HUES64 (cell line): ENCODE measurements around the gene CRIP1.

Experiments
- H3K27ac ChIP-seq: 2 replicates; pipeline ENCODE4 v1.7.0; 2013; ENCODE audit warnings: low read depth, low read length, inconsistent platforms
- H3K27me3 ChIP-seq: 2 replicates; pipeline ENCODE4 v1.6.1; 2013; ENCODE audit warnings: mild to moderate bottlenecking, low read length; ENCODE audit not compliant: insufficient read depth
- H3K36me3 ChIP-seq: 2 replicates; pipeline ENCODE4 v1.6.1; 2013; ENCODE audit warnings: mild to moderate bottlenecking, low read length; ENCODE audit not compliant: insufficient read depth
- H3K4me1 ChIP-seq: 2 replicates; pipeline ENCODE4 v1.6.1; 2013; ENCODE audit warnings: mild to moderate bottlenecking, low read length, moderate library complexity; ENCODE audit not compliant: insufficient read depth
- H3K4me3 ChIP-seq: 2 replicates; pipeline ENCODE4 v1.5.1; 2013; ENCODE audit warnings: mild to moderate bottlenecking, low read length, moderate library complexity
- H3K9ac ChIP-seq: 2 replicates; pipeline ENCODE4 v1.6.1; 2013; ENCODE audit warnings: mild to moderate bottlenecking, low read depth, low read length
- H3K9me3 ChIP-seq: 2 replicates; pipeline ENCODE4 v1.6.1; 2013; ENCODE audit warnings: low read depth, low read length; ENCODE audit not compliant: insufficient read depth
- WGBS: fragments of 150-250, 120-280 bp; methylation state at CpG from one replicate; pipeline ENCODE4 v1.1.7; 2013; ENCODE audit warnings: missing lambda C conversion rate; 5-methylcytosine and 5-hydroxymethylcytosine counted together

Gene CRIP1

GRCh38 chr14:105492971-105493871 lies 6.5 kb downstream of the CRIP1 start:
- Histone ChIP-seq H3K27me3 (peaks cover 13% of the 10 kb centered on the region; the same call in 1 of the 2 replicates), H3K36me3 (no peaks in the 10 kb centered on the region), H3K9ac (no peak overlapping the region), H3K4me1 (peaks cover 5% of the 10 kb centered on the region; the same call in 1 of the 2 replicates), H3K9me3 (no peaks in the 10 kb centered on the region), H3K27ac (no peak overlapping the region), H3K4me3 (no peak overlapping the region)
- WGBS = 89% methylated on average over 20 of the region's 20 CpGs

GRCh38 chr14:105493921-105494605 lies 7.4 kb downstream of the CRIP1 start:
- 94% methylated on average over 15 of the region's 16 CpGs for WGBS
- Histone ChIP-seq H3K9ac (no peak overlapping the region), H3K27me3 (peaks cover 5% of the 10 kb centered on the region; the same call in 1 of the 2 replicates), H3K4me3 (no peak overlapping the region), H3K4me1 (peaks cover 5% of the 10 kb centered on the region; the same call in 1 of the 2 replicates), H3K36me3 (no peaks in the 10 kb centered on the region), H3K9me3 (no peaks in the 10 kb centered on the region), H3K27ac (no peak overlapping the region)

- WGBS = 95% methylated on average over 6 of the region's 6 CpGs
- no peaks in the 10 kb centered on the region for H3K4me1 ChIP-seq
- no peaks in the 10 kb centered on the region; the same call in 1 of the 2 replicates for H3K27me3 ChIP-seq
Observed at GRCh38 chr14:105494606-105494929, 7.9 kb downstream of the CRIP1 start.

GRCh38 chr14:105495101-105495989 lies 8.7 kb downstream of the CRIP1 start:
- H3K36me3 ChIP-seq = no peaks in the 10 kb centered on the region
- no peaks in the 10 kb centered on the region for H3K9me3 ChIP-seq
- H3K27me3 ChIP-seq = no peaks in the 10 kb centered on the region
- H3K27ac ChIP-seq = no peak overlapping the region
- no peaks in the 10 kb centered on the region for H3K4me1 ChIP-seq
- H3K9ac ChIP-seq = no peak overlapping the region
- 95% methylated on average over 18 of the region's 18 CpGs for WGBS
- no peak overlapping the region for H3K4me3 ChIP-seq

More at GRCh38 chr14:105494606-105494929, 7.9 kb downstream of the CRIP1 start:
- no peak overlapping the region for H3K9ac ChIP-seq
- H3K9me3 ChIP-seq = no peaks in the 10 kb centered on the region
- H3K36me3 ChIP-seq = no peaks in the 10 kb centered on the region
- H3K4me3 ChIP-seq = no peak overlapping the region
- H3K27ac ChIP-seq = no peak overlapping the region

- H3K9ac ChIP-seq = no peak overlapping the region
- no peaks in the 10 kb centered on the region for H3K9me3 ChIP-seq
- WGBS = 85% methylated on average over 14 of the region's 18 CpGs
- H3K4me3 ChIP-seq = no peak overlapping the region
- no peak overlapping the region for H3K27ac ChIP-seq
- H3K36me3 ChIP-seq = no peaks in the 10 kb centered on the region
- no peaks in the 10 kb centered on the region for H3K4me1 ChIP-seq
- H3K27me3 ChIP-seq = no peaks in the 10 kb centered on the region
Observed at GRCh38 chr14:105495990-105496830, 9.5 kb downstream of the CRIP1 start.

- Histone ChIP-seq H3K4me3 (no peak overlapping the region), H3K27me3 (no peaks in the 10 kb centered on the region), H3K9ac (no peak overlapping the region), H3K27ac (no peak overlapping the region), H3K9me3 (no peaks in the 10 kb centered on the region), H3K4me1 (no peaks in the 10 kb centered on the region), H3K36me3 (no peaks in the 10 kb centered on the region)
- WGBS = 95% methylated on average over 32 of the region's 32 CpGs
Observed at GRCh38 chr14:105496831-105497591, 10.3 kb downstream of the CRIP1 start.

GRCh38 chr14:105497671-105498429 lies 11.2 kb downstream of the CRIP1 start:
- H3K4me3 ChIP-seq = no peak overlapping the region
- no peaks in the 10 kb centered on the region for H3K27me3 ChIP-seq
- H3K9me3 ChIP-seq = no peaks in the 10 kb centered on the region
- no peaks in the 10 kb centered on the region for H3K36me3 ChIP-seq
- no peak overlapping the region for H3K9ac ChIP-seq
- H3K27ac ChIP-seq = no peak overlapping the region
- no peaks in the 10 kb centered on the region for H3K4me1 ChIP-seq
- 91% methylated on average over 31 of the region's 31 CpGs for WGBS

- Histone ChIP-seq H3K9me3 (no peaks in the 10 kb centered on the region), H3K4me3 (no peak overlapping the region), H3K4me1 (no peaks in the 10 kb centered on the region), H3K27ac (no peak overlapping the region), H3K9ac (no peak overlapping the region), H3K27me3 (no peaks in the 10 kb centered on the region), H3K36me3 (no peaks in the 10 kb centered on the region)
- 85% methylated on average over 36 of the region's 36 CpGs for WGBS
Observed at GRCh38 chr14:105498430-105499255, 12.0 kb downstream of the CRIP1 start.
